HFFc6 (cell line): ENCODE measurements around the gene ALAS2. TPM values are rescaled to one million over a fixed set of nuclear protein-coding genes. Genes with fewer than 3 reads are reported as not detected.
A peak's percentile ranks its signal among the peaks of the same experiment; 100 is the strongest.

Source experiments
- DNase-seq: peaks from one replicate; pipeline ENCODE4 v3.0.0-alpha.2; 2018
- H3K27ac Mint-ChIP-seq: 2 replicates; pipeline ENCODE4 v1.8.0; 2020; ENCODE audit warnings: mild to moderate bottlenecking, mixed read lengths
- H3K27me3 Mint-ChIP-seq: 2 replicates; pipeline ENCODE4 v1.8.0; 2021; ENCODE audit warnings: mild to moderate bottlenecking, moderate library complexity, mixed read lengths; ENCODE audit not compliant: insufficient read depth
- H3K36me3 Mint-ChIP-seq: 2 replicates; pipeline ENCODE4 v1.8.0; 2021; ENCODE audit warnings: low read depth, mixed read lengths
- H3K4me1 Mint-ChIP-seq: 2 replicates; pipeline ENCODE4 v1.8.0; 2020; ENCODE audit warnings: low read depth, mixed read lengths
- H3K4me3 Mint-ChIP-seq: 2 replicates; pipeline ENCODE4 v1.8.0; 2020; ENCODE audit warnings: mild to moderate bottlenecking, moderate library complexity, mixed read lengths
- H3K9me3 Mint-ChIP-seq: 2 replicates; pipeline ENCODE4 v1.8.0; 2020; ENCODE audit warnings: mild to moderate bottlenecking, mixed read lengths
- total RNA-seq, 6 experiments: library from RNA; stranded (reverse); fragmentation: NEBNext Ultra II Directional; extraction: Animal tissue kit (Norgen Biotek cat#: 25700); gene quantifications; 2 replicates in 1 of 6; 3 replicates in 5 of 6; pipeline ENCODE4 v1.2.3, GENCODE V29; 2021
- TF ChIP-seq, protein P1 (sequence below): fragments of 200-600 bp; sonication (generic); IDR thresholded peaks from 2 replicates; pipeline ENCODE4 v1.5.0; 2021; ENCODE audit warnings: antibody characterized with exemption, mild to moderate bottlenecking

Gene ALAS2
- total RNA-seq, 6 experiments from 2014 or later, result not detected

DNA sequence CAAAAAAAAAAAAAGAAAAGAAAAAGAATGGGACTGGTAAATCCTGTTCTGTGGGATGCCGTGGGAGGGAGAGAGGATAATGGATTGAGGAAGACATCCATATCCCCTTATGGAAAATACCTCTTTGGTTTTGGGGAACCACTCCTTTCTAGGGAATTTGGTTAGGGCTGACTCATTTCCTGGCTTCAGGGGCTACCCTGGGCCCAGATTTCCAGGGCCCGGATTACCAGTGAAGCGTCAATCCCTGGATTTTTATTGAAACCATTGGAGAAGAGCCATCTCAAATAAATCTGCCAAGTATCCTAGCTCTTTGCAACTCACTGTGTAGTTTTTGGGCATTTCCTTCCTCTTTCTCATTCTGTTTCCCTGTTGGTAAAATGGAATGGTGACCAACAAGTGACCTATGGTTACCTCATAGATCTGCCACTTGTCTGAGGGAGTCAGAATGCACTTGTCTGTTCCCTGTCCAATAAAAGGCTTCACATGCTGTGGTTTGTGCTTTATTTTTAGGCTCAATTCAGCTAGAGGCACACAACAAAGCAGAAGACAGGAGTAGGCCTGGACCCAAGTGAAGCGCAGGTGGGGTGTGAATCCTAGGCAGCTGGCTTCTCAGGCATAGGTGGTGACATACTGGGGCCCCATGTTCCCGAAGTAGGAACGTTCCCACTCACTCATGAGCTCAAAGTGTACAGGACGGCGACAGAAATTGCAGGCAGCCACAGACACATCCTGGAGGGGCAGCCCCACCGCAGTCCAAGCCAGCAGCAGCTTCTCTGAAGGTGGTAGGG is 22.0 kb downstream of the ALAS2 start:
- Mint-ChIP-seq H3K4me3 (peak overlapping the region; percentile 39; the same call in 1 of the 2 replicates), H3K9me3 (no peaks in the 10 kb centered on the region), H3K27ac (peak overlapping the region; percentile 83), H3K36me3 (peaks cover 9% of the 10 kb centered on the region), H3K4me1 (peaks cover 35% of the 10 kb centered on the region), H3K27me3 (peaks cover 2% of the 10 kb centered on the region; the same call in 1 of the 2 replicates)
- TF ChIP-seq, protein P1, sequence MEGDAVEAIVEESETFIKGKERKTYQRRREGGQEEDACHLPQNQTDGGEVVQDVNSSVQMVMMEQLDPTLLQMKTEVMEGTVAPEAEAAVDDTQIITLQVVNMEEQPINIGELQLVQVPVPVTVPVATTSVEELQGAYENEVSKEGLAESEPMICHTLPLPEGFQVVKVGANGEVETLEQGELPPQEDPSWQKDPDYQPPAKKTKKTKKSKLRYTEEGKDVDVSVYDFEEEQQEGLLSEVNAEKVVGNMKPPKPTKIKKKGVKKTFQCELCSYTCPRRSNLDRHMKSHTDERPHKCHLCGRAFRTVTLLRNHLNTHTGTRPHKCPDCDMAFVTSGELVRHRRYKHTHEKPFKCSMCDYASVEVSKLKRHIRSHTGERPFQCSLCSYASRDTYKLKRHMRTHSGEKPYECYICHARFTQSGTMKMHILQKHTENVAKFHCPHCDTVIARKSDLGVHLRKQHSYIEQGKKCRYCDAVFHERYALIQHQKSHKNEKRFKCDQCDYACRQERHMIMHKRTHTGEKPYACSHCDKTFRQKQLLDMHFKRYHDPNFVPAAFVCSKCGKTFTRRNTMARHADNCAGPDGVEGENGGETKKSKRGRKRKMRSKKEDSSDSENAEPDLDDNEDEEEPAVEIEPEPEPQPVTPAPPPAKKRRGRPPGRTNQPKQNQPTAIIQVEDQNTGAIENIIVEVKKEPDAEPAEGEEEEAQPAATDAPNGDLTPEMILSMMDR, result no peak
- DNase-seq, result peak; percentile 59

DNA sequence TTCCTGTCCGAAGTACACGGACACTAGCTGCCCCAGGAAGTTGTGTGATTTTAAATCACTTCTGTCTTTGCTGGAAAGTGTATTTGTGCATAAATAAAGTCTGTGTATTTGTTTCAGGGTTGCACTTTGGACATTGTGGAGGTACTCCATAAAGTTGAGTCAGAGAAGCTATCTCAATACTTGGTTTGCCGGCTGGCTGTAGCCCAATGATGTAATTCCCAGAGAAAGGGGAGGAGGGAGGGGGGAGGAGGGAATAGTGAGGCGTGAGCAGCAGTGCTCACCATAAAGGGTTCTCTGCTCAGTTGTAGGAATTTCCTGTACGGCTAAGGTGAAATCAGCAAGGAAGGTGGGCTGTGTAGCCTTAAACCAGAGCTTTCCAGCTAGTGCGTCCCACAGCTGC is 23.1 kb downstream of the ALAS2 start:
- peaks cover 2% of the 10 kb centered on the region; the same call in 1 of the 2 replicates for H3K27me3 Mint-ChIP-seq
- H3K36me3 Mint-ChIP-seq, result peaks cover 9% of the 10 kb centered on the region
- H3K4me1 Mint-ChIP-seq, result peaks cover 35% of the 10 kb centered on the region
- DNase-seq, result peak; percentile 43
- peak overlapping the region; percentile 51 for H3K4me3 Mint-ChIP-seq
- no peaks in the 10 kb centered on the region for H3K9me3 Mint-ChIP-seq
- H3K27ac Mint-ChIP-seq, result peak overlapping the region; percentile 83
- TF ChIP-seq, protein P1, result no peak

DNA sequence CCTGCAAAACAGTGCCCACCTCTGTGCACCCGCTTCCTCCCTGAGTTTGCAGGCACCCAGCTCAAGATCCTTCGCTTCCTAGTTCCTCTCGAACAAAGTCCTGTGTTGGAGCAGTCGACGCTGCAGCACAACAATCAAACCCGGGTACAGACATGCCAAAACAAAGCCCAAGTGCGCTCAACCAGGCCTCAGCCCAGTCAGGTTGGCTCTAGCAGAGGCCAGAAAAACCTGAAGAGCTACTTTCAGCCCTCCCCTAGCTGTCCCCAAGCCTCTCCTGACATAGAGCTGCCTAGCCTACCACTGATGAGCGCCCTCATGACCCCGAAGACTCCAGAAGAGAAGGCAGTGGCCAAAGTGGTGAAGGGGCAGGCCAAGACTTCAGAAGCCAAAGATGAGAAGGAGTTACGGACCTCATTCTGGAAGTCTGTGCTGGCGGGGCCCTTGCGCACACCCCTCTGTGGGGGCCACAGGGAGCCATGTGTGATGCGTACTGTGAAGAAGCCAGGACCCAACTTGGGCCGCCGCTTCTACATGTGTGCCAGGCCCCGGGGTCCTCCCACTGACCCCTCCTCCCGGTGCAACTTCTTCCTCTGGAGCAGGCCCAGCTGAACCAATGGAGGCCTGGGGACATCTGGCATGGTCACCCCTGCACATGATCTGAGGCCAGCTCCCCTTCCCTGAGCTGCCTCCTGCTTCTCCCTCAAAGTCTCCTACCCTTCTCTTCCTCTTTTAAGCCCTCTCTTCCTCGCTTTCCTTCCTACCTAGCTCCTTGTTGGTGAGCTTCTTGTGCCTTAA is 23.8 kb downstream of the ALAS2 start:
- peaks cover 35% of the 10 kb centered on the region for H3K4me1 Mint-ChIP-seq
- peak overlapping the region; percentile 51 for H3K4me3 Mint-ChIP-seq
- no peak for DNase-seq
- peaks cover 2% of the 10 kb centered on the region; the same call in 1 of the 2 replicates for H3K27me3 Mint-ChIP-seq
- TF ChIP-seq, protein P1, result no peak
- H3K9me3 Mint-ChIP-seq, result no peaks in the 10 kb centered on the region
- H3K36me3 Mint-ChIP-seq, result peaks cover 9% of the 10 kb centered on the region
- peak overlapping the region; percentile 83 for H3K27ac Mint-ChIP-seq

DNA sequence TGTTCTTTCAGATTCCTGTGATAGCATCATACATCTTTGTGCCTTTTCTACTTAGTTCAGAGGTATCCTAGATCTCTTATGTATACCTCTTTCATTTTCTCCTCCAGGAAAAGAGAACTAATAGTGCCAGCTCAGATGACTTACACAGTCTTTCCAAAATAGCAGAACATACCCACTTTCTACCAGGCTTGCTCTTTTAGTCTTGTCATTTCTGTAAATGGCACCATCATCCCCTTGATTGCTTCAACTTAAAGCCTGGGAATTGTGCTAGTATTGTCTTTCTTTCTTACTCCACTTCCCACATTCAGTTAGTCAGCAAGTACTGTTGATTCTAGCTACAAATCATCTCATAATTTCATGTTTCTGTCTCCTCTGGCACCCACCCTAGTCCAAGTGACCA is 25.5 kb downstream of the ALAS2 start:
- DNase-seq, result no peak
- Mint-ChIP-seq H3K36me3 (peaks cover 9% of the 10 kb centered on the region), H3K4me1 (peaks cover 43% of the 10 kb centered on the region), H3K4me3 (no peak overlapping the region), H3K27ac (no peak overlapping the region), H3K9me3 (no peaks in the 10 kb centered on the region), H3K27me3 (peaks cover 2% of the 10 kb centered on the region; the same call in 1 of the 2 replicates)
- TF ChIP-seq, protein P1, result no peak

DNA sequence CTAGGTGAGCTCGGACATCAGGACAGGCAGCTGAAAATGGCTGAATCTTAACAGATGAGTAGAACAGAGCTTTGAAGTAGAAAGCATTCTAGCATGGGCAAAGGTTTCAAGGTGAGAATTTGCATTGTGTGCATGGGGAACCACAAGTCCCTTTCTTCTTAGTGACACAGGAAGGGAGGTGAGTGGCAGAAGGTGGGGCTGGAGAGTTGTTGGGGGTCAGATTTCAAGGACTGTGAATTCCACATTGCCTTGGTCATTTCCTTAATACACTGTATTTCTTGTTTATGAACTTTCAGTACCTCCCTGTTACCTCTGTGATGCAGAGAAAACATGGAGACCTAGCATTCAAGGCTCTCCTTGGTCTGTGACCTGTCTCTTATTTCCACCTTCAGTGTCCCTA is 26.5 kb downstream of the ALAS2 start:
- Mint-ChIP-seq H3K27ac (no peak overlapping the region), H3K4me3 (no peak overlapping the region), H3K27me3 (peaks cover 2% of the 10 kb centered on the region; the same call in 1 of the 2 replicates), H3K36me3 (peaks cover 9% of the 10 kb centered on the region), H3K9me3 (no peaks in the 10 kb centered on the region), H3K4me1 (peaks cover 34% of the 10 kb centered on the region)
- DNase-seq, result no peak
- TF ChIP-seq, protein P1, result no peak
